Stimulated activated CD4-positive, alpha-beta T cell treated with anti-CD3 and anti-CD28 coated beads, Interleukin-1b, Interleukin-23, amount 100 ng/mL, for 4 hours (primary cell): ENCODE measurements around the gene RNF220.
A peak's percentile ranks its signal among the peaks of the same experiment; 100 is the strongest.
"Not testable (repeated sequence)": the region's sequence is repeated elsewhere in the genome, so short reads cannot be mapped to it uniquely, and the experiment has no call there.

Source experiments
- DNase-seq, 2 donors: peaks; one replicate each; pipeline ENCODE4 v3.0.0-alpha.2; 2020; ENCODE audit warnings: low read depth in 2 of 2

RNF220 gene

DNA sequence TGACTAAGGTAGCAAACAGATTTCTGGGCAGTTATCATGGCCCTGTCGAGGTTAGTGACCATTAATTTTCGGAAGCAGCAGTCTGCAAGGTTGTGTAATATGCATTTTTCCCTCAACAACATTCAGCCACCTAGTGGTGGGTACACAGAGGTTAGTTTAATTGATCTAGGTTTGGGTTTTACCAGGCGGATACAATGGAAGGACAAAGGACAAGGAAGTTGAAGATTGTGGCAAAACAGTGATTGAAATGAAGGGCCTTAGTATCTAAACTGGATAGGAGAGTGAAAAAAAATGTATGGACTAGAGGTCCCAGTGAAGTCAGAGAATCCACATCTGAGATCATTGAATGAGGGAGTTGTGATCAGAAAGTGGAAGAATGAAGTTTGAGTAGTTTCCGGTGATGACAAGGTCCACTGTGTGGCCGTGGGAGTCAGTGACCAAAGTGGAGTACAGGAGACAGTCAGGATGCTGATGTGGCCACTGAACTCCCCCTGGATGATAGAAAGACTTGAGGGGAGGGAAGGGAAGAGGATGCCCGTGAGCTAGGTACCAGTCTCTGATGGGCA, 272.2 kb downstream of the RNF220 start:
- no peak for DNase-seq

DNA sequence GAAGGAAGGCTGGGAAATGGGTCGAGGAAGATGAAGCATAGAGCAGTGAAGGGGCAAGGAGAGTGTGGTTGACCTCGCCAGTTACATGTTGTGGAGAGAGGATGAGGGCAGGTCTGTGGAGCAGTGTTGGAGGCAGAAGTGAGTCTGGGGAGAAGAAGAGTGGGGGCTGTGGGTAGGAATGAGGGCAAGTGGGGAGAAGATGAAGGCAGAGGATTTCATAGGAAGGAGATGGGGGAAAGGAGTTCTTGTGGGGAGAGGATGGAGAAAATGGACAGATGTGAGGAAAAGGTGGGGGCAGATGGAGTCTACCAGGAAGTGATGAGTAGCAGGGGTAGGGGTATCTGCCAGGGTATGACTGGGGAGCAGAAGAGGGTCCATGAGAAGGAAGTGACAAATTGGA, 273.1 kb downstream of the RNF220 start:
- no peak for DNase-seq

DNA sequence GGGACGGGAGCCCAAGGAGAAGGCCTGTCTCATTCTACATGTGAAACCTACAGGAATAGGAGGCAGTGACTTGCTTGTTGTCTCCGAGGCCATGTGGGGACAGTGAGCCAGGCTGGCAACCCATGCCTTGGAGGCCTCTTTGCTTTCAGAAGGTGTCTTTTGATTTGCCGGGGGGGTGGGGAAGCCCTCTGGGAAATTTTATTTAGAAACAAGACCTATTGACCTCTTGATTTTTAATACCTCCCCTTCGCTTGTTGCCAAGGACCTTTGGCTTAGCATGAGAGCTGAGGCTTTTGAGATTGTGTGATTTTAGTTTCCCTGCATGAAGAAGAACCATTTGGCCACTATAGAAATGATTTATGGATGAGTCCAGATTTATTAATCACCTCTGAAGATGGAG, 273.6 kb downstream of the RNF220 start:
- DNase-seq: no peak

DNA sequence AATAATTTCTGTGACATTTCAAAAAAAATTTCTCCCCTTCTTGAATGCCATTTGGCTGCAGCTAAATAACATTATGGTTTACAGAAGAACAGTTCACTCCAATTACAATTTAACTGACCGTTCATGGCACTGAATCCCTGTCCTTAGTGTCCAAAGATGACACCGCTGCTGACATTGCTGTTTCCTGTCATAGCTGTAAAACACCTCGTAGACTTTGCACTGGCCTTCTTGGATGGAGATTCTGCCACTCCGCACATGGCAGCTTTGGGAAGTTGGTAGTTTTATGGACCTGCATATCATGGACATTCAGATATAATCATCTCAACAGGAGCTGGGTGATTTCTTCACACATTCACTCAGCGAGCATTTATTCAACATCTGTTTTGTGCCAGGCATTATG, 274.4 kb downstream of the RNF220 start:
- DNase-seq: no peak

DNA sequence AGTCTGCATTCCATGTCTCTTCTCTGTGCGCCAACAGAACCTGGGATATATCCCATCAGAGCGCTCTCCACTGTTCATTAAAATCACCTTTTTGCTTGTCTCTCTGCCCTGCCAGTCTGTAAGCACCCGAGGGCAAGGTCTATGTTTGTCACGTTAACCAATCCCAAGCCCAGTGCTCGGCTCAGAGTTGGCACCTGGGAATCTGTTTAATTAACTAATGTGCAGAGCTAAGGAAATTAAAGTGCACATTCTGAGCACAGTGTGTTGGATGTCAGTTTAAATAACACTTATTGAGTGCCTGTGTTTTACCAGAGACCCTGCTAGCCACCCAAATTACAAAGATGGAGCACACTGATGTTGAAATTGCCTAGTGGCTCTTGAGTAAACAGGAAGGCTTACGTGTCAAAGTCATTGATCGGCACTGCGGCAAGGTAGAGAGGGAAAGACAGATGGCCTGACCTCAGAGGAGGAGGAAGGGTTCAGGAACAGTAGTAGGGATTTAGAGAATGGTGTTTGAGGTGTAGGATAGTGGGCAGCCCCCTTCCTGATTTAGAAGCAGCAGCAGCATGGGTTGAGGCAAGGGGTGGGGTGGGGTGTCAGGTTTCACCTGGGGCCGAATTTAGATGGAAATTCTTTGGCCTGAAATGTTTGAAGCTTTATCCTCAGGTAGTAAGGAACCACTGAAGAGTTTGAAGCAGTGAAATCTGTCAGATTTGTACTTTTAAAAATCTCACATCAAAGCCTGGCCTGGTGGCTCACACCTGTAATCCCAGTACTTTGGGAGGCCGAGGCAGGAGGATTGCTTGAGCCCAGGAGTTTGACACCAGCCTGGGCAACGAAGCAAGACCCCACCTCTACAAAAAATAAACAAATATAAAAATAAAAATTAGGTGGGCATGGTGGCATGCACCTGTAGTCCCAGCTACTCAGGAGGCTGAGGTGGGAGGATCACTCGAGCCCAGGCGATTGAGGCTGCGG, 277.1 kb downstream of the RNF220 start:
- DNase-seq: no peak

DNA sequence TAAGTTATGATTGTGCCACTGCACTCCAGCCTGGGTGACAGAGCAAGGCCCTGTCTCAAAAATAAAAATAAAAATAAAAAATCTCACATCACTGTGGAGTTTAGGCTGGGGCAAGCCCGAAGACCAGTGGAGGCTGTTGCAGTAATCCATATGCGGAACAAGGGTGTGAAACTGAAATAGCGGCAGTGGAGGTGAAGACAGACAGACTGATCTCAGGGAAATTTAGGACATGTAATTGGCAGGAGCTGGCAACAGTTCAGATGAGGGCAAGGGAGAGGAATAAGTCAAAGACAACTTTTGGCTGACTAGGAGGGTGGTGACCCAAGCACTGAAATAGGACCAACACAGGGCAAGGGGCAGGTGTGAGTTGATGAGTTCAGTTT, 277.8 kb downstream of the RNF220 start:
- DNase-seq: no peak

DNA sequence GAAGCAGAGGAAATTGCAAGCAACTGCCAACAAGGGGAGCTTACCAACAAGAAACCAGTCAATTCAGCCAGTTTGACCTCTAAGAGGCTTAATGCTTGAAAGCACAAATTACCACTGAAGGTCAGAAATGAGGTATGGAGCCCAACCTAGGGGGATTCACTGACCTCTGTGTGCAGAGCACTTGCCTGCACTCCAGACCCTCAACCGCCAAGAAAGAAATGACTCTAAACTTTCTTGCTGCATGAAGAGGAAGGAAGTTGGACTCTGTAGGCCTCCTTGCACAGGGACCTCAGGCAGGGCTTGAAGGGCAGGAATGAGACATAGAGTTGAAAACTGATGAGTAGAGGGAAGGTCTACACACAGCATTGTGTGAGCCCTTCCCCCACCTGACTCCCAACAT, 279.5 kb downstream of the RNF220 start:
- DNase-seq: no peak

DNA sequence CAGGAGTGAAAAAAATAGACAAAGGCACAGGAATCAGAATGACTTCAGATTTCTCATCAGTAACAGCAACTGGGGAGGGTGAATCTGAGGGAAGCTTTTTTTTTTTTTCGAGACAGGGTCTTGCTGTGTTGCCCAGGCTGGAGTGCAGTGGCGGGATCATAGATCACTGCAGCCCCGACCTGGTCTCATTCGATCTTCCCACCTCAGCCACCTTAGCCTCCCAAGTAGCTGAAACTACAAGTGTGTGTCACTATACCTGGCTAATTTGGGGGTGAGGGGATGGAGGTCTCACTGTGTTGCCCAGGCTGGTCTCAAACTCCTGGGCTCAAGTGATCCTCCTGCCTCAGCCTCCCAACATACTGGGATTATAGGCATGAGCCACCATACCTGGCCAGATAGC, 280.2 kb downstream of the RNF220 start:
- no peak for DNase-seq

DNA sequence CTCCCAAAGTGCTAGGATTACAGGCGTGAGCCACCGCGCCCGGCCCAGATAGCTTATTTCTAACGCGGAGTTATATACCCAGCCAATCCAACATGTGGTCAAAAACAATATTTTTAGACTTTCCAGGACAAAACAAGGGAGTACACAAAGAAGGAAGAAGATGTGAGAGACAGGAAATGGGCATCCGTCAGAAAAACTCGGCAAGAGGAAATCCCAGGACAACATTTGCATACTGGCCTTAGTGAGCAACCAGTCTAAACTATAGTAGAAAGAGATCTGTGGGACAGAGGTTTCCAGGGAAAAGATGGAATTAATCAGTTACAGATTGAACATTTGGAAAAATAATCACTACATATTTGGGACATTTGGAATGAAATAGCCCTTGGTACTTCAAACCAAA, 280.8 kb downstream of the RNF220 start:
- no peak for DNase-seq

DNA sequence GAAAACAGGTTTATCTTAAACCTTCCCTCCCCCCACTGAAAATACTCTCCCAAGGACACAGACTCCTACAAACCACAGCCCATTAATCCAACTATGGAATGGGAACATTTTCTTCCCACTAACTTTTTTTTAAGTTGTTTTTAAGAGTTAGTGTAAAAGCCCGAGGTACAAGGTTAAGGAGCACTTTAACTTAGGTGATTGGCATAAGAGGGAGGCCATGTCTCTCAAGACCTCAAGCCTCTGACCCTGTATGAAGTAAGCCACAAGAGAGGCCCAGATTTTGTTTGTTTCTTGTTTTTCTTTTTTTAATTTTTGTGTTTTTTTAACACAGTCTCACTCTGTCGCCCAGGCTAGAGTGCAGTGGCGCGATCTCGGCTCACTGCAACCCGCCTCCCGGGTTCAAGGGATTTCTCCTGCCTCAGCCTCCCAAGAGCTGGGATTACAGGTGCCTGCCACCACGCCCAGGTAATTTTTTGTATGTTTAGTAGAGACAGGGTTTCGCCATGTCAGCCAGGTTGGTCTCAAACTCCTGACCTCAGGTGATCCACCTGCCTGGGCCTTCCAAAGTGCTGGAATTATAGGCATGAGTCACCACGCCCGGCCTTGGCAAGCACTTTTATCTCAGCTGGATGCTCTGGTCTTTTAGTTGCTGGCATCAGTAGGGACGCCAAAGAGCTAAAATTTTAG, 283.8 kb downstream of the RNF220 start:
- no peak for DNase-seq

DNA sequence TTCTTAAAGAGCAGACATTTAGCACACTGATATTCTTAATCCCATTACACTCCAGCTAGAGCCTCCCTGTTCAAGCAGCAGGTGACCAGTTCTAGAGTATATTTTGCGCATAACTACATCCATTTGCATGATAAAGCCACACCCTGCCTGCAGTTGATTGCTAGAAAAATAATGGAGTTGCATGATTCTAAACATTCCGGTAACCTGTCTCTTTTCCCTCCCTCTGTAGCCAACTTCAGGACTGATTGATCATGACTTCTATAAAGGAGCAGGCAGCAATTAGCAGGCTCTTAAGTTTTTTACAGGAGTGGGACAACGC, 284.4 kb downstream of the RNF220 start:
- no peak for DNase-seq

DNA sequence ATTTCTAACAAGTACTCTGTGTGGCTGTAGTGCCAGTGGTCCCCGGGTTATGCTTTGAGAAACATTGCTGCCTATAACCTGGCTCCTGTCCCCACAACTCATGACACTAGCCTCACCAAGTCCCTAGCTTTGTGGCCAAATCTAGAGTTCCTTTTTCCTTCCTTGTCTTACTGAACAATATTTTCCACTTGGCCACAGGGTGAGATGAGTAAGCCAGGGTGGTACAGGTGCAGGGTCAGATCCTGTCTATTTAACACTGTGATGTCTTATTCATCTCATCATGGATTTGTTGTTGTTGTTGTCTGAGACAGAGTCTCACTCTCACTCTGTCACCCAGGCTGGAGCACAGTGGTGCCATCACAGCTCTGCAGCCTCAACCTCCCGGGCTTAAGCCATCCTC, 288.1 kb downstream of the RNF220 start:
- no peak for DNase-seq

DNA sequence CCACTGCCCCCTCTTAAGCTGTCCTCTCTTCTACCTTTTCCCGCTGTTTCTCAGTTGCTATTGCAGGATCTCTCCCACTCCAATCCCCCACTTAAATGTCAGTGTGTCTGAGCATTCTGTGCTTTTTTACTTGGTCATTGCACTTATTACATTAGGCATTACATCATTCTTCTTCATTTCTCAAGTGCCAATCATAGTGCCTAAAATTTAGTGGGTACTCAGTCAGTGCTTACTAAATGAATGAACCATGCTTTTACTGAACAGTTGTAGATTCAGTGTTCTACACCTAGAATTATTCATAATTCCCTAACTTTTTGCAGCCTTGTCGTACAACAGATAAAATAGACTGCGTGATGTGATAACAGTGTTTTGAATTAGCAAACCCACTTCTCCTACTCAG, 288.8 kb downstream of the RNF220 start:
- DNase-seq: no peak

DNA sequence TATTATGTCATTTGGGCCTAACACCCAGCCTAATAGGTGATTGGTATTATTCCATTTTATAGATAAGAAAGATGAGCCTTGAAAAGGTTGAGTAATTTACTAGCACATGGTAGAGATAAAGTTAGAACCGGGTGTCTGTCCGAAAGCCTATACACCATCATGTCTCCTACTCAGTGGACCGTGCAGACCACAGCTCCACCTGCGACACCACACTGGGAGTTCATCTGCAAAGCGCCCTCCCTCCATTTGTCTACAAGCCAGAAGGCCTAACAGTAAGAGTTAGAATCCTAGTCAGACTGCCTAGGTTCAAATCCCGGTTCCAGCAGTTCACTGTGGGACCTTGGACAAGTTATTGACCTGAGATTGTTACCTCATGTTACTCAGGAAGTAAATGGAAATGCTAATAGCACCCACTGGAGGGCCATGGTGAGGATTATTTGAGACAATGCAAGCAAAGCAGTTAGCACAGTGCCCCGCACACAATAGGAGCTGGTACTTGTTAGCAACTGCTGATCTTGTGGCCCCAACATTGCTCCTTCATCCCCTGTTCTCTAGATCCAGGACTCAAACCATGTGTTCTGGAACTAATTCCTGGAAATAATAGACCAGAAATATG, 289.9 kb downstream of the RNF220 start:
- no peak for DNase-seq

DNA sequence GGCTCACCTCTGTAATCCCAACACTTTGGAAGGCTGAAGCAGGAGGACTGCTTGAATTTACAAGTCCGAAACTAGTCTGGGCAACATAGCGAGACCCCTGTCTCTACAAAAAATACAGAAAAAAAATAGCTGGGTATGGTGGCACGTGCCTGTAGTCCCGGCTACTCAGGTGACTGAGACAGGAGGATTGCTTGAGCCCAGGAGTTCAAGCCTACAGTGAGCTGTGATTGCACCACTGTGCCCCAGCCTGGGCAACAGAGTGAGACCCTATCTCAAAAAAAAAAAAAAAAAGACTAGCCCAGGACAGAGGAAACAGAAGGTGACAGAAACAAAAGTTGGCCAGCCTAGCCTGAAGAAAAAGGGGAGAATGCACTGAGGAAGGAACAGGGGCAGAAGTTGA, 290.6 kb downstream of the RNF220 start:
- DNase-seq: no peak

DNA sequence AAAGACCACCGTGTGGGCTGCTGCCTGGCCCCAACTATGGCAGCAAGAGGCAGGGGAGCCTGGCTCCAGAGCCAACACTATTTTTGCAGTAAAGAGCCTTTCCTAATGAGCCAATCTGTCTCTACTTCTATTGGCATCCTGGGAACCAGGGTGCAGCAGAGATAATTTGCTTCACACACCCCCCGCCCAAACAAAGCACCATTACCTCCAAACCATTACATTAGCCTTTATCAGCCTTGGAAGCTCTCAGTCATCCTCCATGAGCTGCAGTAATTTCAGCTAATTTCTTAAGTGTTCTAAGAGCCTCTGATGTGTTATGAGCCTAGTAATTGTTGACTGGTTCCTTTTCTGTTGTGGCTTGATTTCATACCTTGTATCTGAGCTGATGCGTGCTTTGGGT, 291.0 kb downstream of the RNF220 start:
- DNase-seq: no peak

DNA sequence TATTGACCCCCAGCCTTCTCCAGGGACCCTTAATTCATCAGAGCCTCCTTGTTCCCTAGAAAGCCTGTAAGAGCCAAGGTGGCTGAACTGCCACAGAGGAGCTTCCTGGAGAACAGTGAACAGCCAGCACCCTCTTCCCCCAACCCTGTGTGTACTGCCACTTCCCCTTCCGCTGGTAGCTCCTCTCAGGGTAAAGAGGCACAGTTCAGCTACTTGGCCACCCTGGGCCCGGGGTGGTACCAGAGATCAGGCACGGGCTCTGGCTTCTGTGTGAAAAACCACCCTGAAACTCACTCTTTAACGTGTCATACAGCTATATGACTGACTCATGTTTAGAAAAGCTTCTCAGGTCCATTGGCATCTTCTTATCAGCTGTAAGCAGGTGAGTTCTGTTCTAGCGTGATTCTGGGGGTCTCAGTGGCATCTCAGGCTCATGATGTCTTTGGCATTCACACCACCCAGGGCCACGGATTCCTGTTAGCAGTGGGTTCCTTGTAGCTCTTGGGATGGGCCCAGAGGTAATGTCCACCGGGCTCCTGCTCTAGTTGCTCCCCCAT, 291.8 kb downstream of the RNF220 start:
- DNase-seq: peak in 1 of 2 donors; percentile 4

DNA sequence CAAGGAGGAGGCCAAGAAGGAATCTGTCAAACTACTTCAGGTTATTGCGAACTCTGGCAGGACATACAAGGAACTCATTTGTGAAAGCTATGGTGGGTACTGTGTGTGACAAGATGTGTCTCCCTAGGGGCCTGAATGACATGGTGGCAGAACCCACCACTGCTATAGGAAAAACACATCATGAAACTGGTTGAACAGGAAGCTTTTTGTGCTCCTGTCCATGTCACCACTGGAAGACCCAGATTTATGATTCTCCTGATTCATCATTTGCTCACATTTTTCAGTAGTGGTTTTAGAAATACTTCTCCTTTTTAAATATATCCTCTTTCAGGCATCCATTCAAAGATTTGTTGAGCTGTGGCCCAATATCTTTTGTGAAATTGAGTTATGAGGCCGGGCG, 293.1 kb downstream of the RNF220 start:
- DNase-seq: no peak

DNA sequence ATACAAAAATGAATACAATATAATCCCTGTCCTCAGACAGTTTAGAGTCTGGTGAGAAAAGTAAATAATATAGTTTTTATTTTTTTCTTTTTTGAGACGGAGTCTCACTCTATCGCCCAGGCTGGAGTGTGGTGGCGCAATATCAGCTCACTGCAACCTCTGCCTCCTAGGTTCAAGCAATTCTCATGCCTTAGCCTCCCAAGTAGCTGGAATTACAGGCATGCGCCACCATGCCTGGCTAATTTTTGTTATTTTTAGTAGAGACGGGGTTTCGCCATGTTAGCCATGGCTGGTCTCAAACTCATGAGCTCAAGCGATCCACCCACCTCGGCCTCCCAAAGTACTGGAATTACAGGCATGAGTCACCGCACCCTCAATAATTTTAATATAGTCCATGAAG, 294.3 kb downstream of the RNF220 start:
- not testable (repeated sequence) for DNase-seq

DNA sequence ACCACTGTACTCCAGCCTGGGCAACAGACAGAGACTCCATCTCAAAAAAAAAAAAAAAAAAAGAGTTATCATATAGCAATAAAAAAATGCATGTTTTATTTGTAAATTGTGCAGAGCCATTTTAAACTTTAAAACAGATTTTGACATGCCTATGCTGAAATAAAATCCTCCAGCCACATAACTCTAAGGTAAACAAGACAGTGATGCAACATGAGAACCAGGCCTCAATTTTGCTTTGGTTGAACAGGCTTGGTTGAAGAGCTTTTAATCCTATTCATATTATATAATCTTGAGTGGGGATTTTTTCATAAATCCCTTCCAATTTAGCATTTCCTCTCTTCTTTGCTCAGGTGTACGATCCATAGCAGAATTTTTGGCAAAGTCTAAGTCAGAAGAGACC, 295.5 kb downstream of the RNF220 start:
- no peak for DNase-seq

DNA sequence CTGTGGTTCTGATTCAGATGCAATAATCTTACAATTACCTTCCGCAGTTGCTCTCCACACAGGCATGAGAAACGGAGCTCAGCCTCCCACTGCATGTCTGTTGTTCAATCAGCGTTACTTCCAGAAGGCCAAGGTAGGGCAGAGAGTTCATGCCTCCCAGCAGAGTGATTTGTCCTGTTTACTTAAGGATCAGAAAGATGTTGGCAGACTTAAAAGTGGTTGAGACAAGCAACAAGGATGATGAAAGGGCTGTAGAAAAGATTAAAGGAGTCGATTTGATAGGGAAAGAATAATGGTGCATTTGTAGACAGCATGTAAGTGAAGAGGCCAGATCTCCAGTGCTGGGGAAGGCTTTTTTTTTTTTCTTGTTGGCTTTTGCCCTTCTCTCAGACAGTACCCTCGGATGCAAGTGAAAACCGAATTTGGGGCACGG, 296.1 kb downstream of the RNF220 start:
- DNase-seq: no peak
